GM23248 (cell line): ENCODE results near the gene ARMC3.

Experiments
- EZH2 ChIP-seq: fragments of 200-600 bp; sonication (generic); IDR thresholded peaks from 2 replicates; pipeline ENCODE4 v1.6.1; 2018; ENCODE audit warnings: antibody characterized with exemption, mild to moderate bottlenecking; ENCODE audit not compliant: insufficient read depth, poor library complexity, severe bottlenecking
- EZH2phosphoT487 ChIP-seq: fragments of 200-600 bp; sonication (generic); IDR thresholded peaks from 2 replicates; pipeline ENCODE4 v1.6.1; 2018; ENCODE audit warnings: antibody characterized with exemption, moderate library complexity, mild to moderate bottlenecking, low read depth; ENCODE audit not compliant: insufficient read depth

GRCh38 chr10:23001901-23002516 lies 74.2 kb downstream of the ARMC3 start:
- TF ChIP-seq EZH2, result no peak
- no peak for TF ChIP-seq EZH2phosphoT487
